Caco-2 (cell line): ENCODE data around the gene COL6A3. TPM values are rescaled to one million over a fixed set of nuclear protein-coding genes. Genes with fewer than 3 reads are reported as not detected.

Experiments used
- BruUV-seq: library from RNA; stranded (reverse); fragments of 400-500 nt; replicated peaks from 2 replicates; lab custom pipeline; 2021; lab: Mats Ljungman, UMichigan
- CTCF ChIA-PET: fragments of 300-600 bp; sonication (Branson Sonifier 250); formaldehyde crosslinking; loops from one replicate; lab custom pipeline; 2022; ENCODE audit warnings: antibody characterized with exemption; lab: Charles Lee
- POLR2A ChIA-PET: fragments of 300-600 bp; sonication (Branson Sonifier 250); formaldehyde crosslinking; loops from one replicate; lab custom pipeline; 2022; ENCODE audit warnings: antibody characterized with exemption; lab: Charles Lee
- DNase-seq, 2 experiments: peaks; one replicate each; pipeline versions ENCODE4 v3.0.0 to v3.0.0-alpha.2; 2020 to 2022
- H3K27me3 ChIP-seq: replicated peaks from 2 replicates; pipeline ENCODE4 v1.6.0; 2011; ENCODE audit warnings: low read length; ENCODE audit not compliant: control insufficient read depth, insufficient read depth
- H3K36me3 ChIP-seq: 2 replicates; pipeline ENCODE4 v1.5.1; 2011; ENCODE audit warnings: low read length; ENCODE audit not compliant: control insufficient read depth, insufficient read depth
- H3K4me1 ChIP-seq: fragments of 250-450 bp; sonication (Bioruptor Pico); 2 replicates; pipeline ENCODE4 v1.5.1; 2020; ENCODE audit warnings: mild to moderate bottlenecking
- H3K4me3 ChIP-seq: 2 replicates; pipeline ENCODE4 v1.5.1; 2011; ENCODE audit warnings: low read depth, mild to moderate bottlenecking, control low read depth, low read length
- H3K9me3 ChIP-seq: fragments of 250-450 bp; sonication (Bioruptor Pico); 2 replicates; pipeline ENCODE4 v1.5.1; 2020; ENCODE audit warnings: mild to moderate bottlenecking, moderate library complexity
- H3K27ac Mint-ChIP-seq: one replicate; pipeline ENCODE4 v1.8.0; 2022; ENCODE audit warnings: mixed read lengths; ENCODE audit not compliant: unreplicated experiment
- H3K27me3 Mint-ChIP-seq: one replicate; pipeline ENCODE4 v1.8.0; 2022; ENCODE audit warnings: mixed read lengths; ENCODE audit not compliant: insufficient read depth, unreplicated experiment
- H3K36me3 Mint-ChIP-seq: one replicate; pipeline ENCODE4 v1.8.0; 2022; ENCODE audit warnings: mild to moderate bottlenecking, mixed read lengths; ENCODE audit not compliant: insufficient read depth, unreplicated experiment
- H3K4me1 Mint-ChIP-seq: one replicate; pipeline ENCODE4 v1.8.0; 2022; ENCODE audit warnings: low read depth, mixed read lengths; ENCODE audit not compliant: unreplicated experiment
- H3K4me3 Mint-ChIP-seq: one replicate; pipeline ENCODE4 v1.8.0; 2022; ENCODE audit warnings: mild to moderate bottlenecking, moderate library complexity, mixed read lengths; ENCODE audit not compliant: unreplicated experiment
- H3K9me3 Mint-ChIP-seq: one replicate; pipeline ENCODE4 v1.8.0; 2022; ENCODE audit warnings: mixed read lengths; ENCODE audit not compliant: unreplicated experiment
- intact Hi-C: fragments of 100-400 bp; cut with micrococcal nuclease; formaldehyde crosslinking; loops from one replicate; pipeline ENCODE4 v1.10.0; 2022; ENCODE audit not compliant: unreplicated experiment
- total RNA-seq: library from RNA; stranded (reverse); gene quantifications from 2 replicates; pipeline ENCODE4 v1.2.3, GENCODE V29; 2022
- TF ChIP-seq, protein P1 (sequence below), 2 experiments: fragments of 200-600 bp in 1 of 2; IDR thresholded peaks; 1 replicate in 1 of 2; 2 replicates in 1 of 2; pipeline versions ENCODE4 v1.5.1 to v1.8.0; 2011 to 2022; ENCODE audit warnings: antibody characterized with exemption in 1 of 2, control low read depth in 1 of 2, inconsistent platforms in 1 of 2, low read depth in 1 of 2, low read length in 1 of 2, mild to moderate bottlenecking in 1 of 2, moderate library complexity in 1 of 2; ENCODE audit not compliant: insufficient read depth in 1 of 2, severe bottlenecking in 1 of 2, unreplicated experiment in 1 of 2

The COL6A3 gene
- total RNA-seq, 1 experiment from 2014 or later: 0.73 TPM

GRCh38 chr2:237319086-237319820 is 94.7 kb downstream of the COL6A3 start:
- no peak for DNase-seq
- Mint-ChIP-seq H3K27me3 (no peaks in the 10 kb centered on the region), H3K36me3 (peaks cover 6% of the 10 kb centered on the region), H3K4me3 (no peak overlapping the region), H3K4me1 (no peaks in the 10 kb centered on the region), H3K27ac (no peak overlapping the region), H3K9me3 (no peaks in the 10 kb centered on the region)
- TF ChIP-seq, protein P1, sequence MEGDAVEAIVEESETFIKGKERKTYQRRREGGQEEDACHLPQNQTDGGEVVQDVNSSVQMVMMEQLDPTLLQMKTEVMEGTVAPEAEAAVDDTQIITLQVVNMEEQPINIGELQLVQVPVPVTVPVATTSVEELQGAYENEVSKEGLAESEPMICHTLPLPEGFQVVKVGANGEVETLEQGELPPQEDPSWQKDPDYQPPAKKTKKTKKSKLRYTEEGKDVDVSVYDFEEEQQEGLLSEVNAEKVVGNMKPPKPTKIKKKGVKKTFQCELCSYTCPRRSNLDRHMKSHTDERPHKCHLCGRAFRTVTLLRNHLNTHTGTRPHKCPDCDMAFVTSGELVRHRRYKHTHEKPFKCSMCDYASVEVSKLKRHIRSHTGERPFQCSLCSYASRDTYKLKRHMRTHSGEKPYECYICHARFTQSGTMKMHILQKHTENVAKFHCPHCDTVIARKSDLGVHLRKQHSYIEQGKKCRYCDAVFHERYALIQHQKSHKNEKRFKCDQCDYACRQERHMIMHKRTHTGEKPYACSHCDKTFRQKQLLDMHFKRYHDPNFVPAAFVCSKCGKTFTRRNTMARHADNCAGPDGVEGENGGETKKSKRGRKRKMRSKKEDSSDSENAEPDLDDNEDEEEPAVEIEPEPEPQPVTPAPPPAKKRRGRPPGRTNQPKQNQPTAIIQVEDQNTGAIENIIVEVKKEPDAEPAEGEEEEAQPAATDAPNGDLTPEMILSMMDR (IDR thresholded peaks at IDR 0.05; ENCODE audit: insufficient read depth in 1 of 2, low read depth in 1 of 2, low read length in 1 of 2, severe bottlenecking in 1 of 2, unreplicated experiment in 1 of 2): no peak
- no peak overlapping the region for H3K4me3 ChIP-seq
- H3K4me1 ChIP-seq: 0 out of 2 replicates have a peak, but pooled peaks cover 7% of the 10 kb centered on the region
- H3K36me3 ChIP-seq: no peaks in the 10 kb centered on the region
- no TSS peak for BruUV-seq
- POLR2A ChIA-PET: no interaction called here
- CTCF ChIA-PET: no interaction called here
- H3K27me3 ChIP-seq: no peaks in the 10 kb centered on the region
- H3K9me3 ChIP-seq: no peaks in the 10 kb centered on the region
- intact Hi-C loops: no loop called here

DNA sequence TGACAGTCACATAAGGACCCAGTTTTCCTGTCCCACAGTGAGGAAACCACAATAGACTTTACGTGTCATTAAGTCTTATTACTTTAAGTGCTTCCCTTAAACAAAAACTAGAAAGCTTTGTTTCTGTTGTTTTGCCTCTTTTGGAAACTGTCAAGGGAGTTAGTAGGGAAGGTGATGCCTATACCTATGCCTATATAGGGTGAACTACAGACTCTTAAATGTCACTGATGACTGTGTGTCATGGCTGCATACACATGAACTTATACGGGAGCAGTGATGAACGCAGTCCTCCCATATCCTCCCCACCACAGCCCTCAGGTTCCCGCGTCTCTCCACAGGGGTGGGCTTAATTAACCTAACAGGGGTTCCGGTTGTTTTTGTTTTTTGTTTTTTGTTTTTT is 97.6 kb downstream of the COL6A3 start:
- no TSS peak for BruUV-seq
- Histone ChIP-seq H3K4me3 (no peak overlapping the region), H3K9me3 (no peaks in the 10 kb centered on the region), H3K36me3 (no peaks in the 10 kb centered on the region), H3K4me1 (0 out of 2 replicates have a peak, but pooled peaks cover 7% of the 10 kb centered on the region), H3K27me3 (no peaks in the 10 kb centered on the region)
- H3K9me3 Mint-ChIP-seq: no peaks in the 10 kb centered on the region
- H3K4me3 Mint-ChIP-seq: no peak overlapping the region
- ChIA-PET CTCF (no interaction called here), POLR2A (no interaction called here)
- H3K4me1 Mint-ChIP-seq: no peaks in the 10 kb centered on the region
- TF ChIP-seq, protein P1 (IDR thresholded peaks at IDR 0.05; ENCODE audit: insufficient read depth in 1 of 2, low read depth in 1 of 2, low read length in 1 of 2, severe bottlenecking in 1 of 2, unreplicated experiment in 1 of 2): no peak
- H3K27me3 Mint-ChIP-seq: no peaks in the 10 kb centered on the region
- H3K27ac Mint-ChIP-seq: no peak overlapping the region
- H3K36me3 Mint-ChIP-seq: no peaks in the 10 kb centered on the region
- intact Hi-C loops: no loop called here
- DNase-seq: no peak

DNA sequence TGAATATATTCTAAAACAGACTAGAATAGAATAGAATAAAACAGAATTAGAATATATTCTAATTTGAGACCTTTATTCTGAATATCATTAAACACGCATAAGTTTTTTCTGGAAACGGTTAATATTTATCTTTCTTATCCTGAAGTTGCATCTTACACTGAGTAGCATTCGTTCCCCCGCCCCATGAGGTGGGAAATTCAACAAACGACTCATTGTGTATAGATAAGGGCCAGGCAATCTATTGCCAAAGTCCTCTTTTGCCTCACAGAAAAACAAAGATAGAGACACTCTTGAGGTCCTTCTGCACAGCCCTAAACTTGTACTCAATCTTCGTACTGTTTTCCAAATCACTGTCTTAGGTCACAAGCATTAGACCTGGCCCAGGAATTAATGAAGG is 98.1 kb downstream of the COL6A3 start:
- intact Hi-C loops: no loop called here
- H3K36me3 Mint-ChIP-seq: no peaks in the 10 kb centered on the region
- BruUV-seq: no TSS peak
- no peak overlapping the region for H3K27ac Mint-ChIP-seq
- H3K4me3 ChIP-seq: no peak overlapping the region
- CTCF ChIA-PET: no interaction called here
- no peaks in the 10 kb centered on the region for H3K9me3 ChIP-seq
- H3K4me1 Mint-ChIP-seq: no peaks in the 10 kb centered on the region
- DNase-seq: peak in 1 of 2 experiments; percentile 7
- H3K27me3 Mint-ChIP-seq: no peaks in the 10 kb centered on the region
- no peaks in the 10 kb centered on the region for H3K9me3 Mint-ChIP-seq
- H3K36me3 ChIP-seq: no peaks in the 10 kb centered on the region
- POLR2A ChIA-PET: interaction anchor here (0.6 kb wide), 1 partner anchor 1708 kb away, joined by 5 read pairs; no protein-coding TSS in a partner anchor
- H3K4me3 Mint-ChIP-seq: no peak overlapping the region
- no peaks in the 10 kb centered on the region for H3K27me3 ChIP-seq
- 0 out of 2 replicates have a peak, but pooled peaks cover 7% of the 10 kb centered on the region for H3K4me1 ChIP-seq
- TF ChIP-seq, protein P1 (IDR thresholded peaks at IDR 0.05; ENCODE audit: insufficient read depth in 1 of 2, low read depth in 1 of 2, low read length in 1 of 2, severe bottlenecking in 1 of 2, unreplicated experiment in 1 of 2): no peak
